Urinary bladder (tissue), 4 donors: ENCODE measurements around the gene TACR1. TPM values are rescaled to one million over a fixed set of nuclear protein-coding genes. Genes with fewer than 3 reads are reported as not detected.
"Not testable (repeated sequence)": the region's sequence is repeated elsewhere in the genome, so short reads cannot be mapped to it uniquely, and the experiment has no call there.

ENCODE experiments used
- DNase-seq: peaks from one replicate; pipeline ENCODE4 v3.0.0-alpha.2; 2015; ENCODE audit errors: extremely low spot score
- H3K27ac ChIP-seq: one replicate; pipeline ENCODE4 v1.5.1; 2013; ENCODE audit warnings: low read depth, mild to moderate bottlenecking, moderate library complexity
- H3K36me3 ChIP-seq: one replicate; pipeline ENCODE4 v1.6.1; 2013; ENCODE audit warnings: mild to moderate bottlenecking, moderate library complexity; ENCODE audit not compliant: insufficient read depth
- H3K4me1 ChIP-seq: one replicate; pipeline ENCODE4 v1.6.1; 2013; ENCODE audit warnings: mild to moderate bottlenecking, moderate library complexity; ENCODE audit not compliant: insufficient read depth
- H3K4me3 ChIP-seq: one replicate; pipeline ENCODE4 v1.5.1; 2013; ENCODE audit warnings: low read depth, low read length
- WGBS: extraction: QIAGEN DNeasy Blood & Tissue Kit; methylation state at CpG from one replicate; pipeline ENCODE4 v1.1.7; 2013; 5-methylcytosine and 5-hydroxymethylcytosine counted together
- polyA plus RNA-seq: library from polyadenylated mRNA; stranded (reverse); fragments of 200-250 nt; gene quantifications from one replicate; pipeline ENCODE4 v1.2.3, GENCODE V29; 2013
- total RNA-seq: library from RNA; depleted of rRNA; stranded (reverse); fragments of >200 nt; gene quantifications from one replicate; pipeline ENCODE4 v1.2.3, GENCODE V29; 2014
- donor health status: healthy with polysubstance abuse.
- donor health status: healthy.

Gene TACR1
- total and polyA plus RNA-seq, 2 donors = 1.9 to 3.4 TPM

DNA sequence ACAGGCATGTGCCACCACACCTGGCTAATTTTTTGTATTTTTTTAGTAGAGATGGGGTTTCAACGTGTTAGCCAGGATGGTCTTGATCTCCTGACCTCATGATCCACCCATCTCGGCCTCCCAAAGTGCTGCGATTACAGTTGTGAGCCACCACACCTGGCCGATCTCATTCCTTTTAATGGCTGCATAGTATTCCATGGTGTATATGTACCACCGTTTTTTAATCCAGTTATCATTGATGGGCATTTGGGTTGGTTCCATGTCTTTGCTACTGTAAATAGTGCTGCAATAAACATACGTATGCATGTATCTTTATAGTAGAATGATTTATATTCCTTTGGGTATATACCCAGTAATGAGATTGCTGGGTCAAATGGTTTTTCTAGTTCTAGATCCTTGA lies 51.4 kb downstream of the TACR1 start:
- DNase-seq, H3K4me3 ChIP-seq, H3K27ac ChIP-seq, H3K36me3 ChIP-seq, H3K4me1 ChIP-seq: not testable (repeated sequence)
- WGBS = 91% methylated on average over 6 of the region's 6 CpGs

GRCh38 chr2:75146606-75147332 lies 52.6 kb downstream of the TACR1 start:
- DNase-seq = no peak
- H3K4me1 ChIP-seq = no peaks in the 10 kb centered on the region
- no peaks in the 10 kb centered on the region for H3K36me3 ChIP-seq
- H3K27ac ChIP-seq = no peak overlapping the region
- WGBS = 80% methylated on average over 2 of the region's 2 CpGs
- H3K4me3 ChIP-seq = no peak overlapping the region

DNA sequence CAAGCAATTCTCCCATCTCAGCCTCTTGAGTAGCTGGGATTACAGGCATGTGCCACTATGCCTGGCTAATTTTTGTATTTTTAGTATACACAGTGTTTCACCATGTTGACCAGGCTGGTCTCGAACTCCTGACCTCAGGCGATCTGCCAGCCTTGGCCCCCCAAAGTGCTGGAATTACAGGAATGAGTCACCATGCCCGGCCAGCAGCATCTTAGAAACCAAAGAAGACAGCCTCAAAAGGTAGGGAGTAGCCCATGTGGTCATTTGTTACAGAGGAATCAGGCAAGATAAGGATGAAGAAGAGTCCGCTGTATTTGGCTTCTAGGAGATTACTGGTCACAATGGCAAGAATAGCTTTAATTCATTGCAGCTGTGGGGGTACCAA lies 53.1 kb downstream of the TACR1 start:
- DNase-seq, H3K36me3 ChIP-seq: not testable (repeated sequence)

GRCh38 chr2:75142081-75142480 lies 57.2 kb downstream of the TACR1 start:
- 70% methylated on average over 3 of the region's 3 CpGs for WGBS
- no peak for DNase-seq
- Histone ChIP-seq H3K4me1 (no peaks in the 10 kb centered on the region), H3K36me3 (no peaks in the 10 kb centered on the region), H3K4me3 (no peak overlapping the region), H3K27ac (no peak overlapping the region)

More for the DNA sequence above, 53.1 kb downstream of the TACR1 start:
- H3K4me1 ChIP-seq, H3K27ac ChIP-seq, H3K4me3 ChIP-seq: not testable (repeated sequence)
- 84% methylated on average over 4 of the region's 4 CpGs for WGBS

DNA sequence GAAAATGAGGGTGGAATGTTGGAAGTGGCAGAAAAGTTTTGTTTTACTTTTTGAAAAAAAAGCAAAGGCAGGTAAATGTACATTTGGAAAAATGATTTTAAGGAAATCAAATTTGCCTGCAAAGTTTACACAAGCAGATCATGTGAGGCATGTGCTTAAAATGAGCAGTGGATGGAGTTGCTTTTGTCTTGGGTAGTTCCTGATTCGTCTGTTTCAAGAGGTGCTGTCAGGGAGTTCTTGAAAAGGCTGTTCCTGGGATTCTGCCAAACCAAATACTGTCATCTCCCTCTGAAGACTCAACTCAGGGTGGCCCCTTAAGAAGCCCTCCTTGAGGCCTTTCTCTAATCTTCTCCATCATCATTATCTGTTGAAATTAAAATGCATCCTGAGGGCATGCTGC lies 59.0 kb downstream of the TACR1 start:
- DNase-seq = no peak
- H3K4me1 ChIP-seq = no peaks in the 10 kb centered on the region
- whole genome bisulfite sequencing = 55% methylated on average over 1 of the region's 1 CpG
- no peak overlapping the region for H3K27ac ChIP-seq
- no peaks in the 10 kb centered on the region for H3K36me3 ChIP-seq
- no peak overlapping the region for H3K4me3 ChIP-seq

DNA sequence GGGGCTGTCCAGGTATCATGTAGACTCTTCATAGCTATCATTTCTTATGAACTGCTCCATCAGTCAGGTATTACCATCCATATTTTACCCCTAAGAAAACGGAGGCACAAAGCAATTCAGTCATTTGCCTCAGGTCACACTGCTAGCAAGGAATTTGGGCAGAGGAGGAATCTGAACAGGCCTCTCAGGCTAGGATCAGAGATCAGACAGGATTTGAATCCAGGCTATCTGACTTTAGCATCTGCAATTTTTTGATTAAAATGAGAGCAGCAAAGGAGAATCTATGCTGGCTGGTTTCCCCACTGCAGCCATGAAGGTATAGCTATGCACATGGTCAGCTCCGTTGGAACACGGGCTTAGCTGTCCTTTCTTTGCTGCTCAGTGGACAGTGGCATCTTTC lies 60.1 kb downstream of the TACR1 start:
- no peak overlapping the region for H3K27ac ChIP-seq
- no peak for DNase-seq
- H3K36me3 ChIP-seq = no peaks in the 10 kb centered on the region
- H3K4me1 ChIP-seq = no peaks in the 10 kb centered on the region
- H3K4me3 ChIP-seq = no peak overlapping the region
- 64% methylated on average over 3 of the region's 3 CpGs for WGBS

- 92% methylated on average over 1 of the region's 1 CpG for WGBS
- H3K36me3 ChIP-seq = no peaks in the 10 kb centered on the region
- no peak overlapping the region for H3K27ac ChIP-seq
- H3K4me3 ChIP-seq = no peak overlapping the region
- no peak for DNase-seq
- H3K4me1 ChIP-seq = no peaks in the 10 kb centered on the region
Measured at GRCh38 chr2:75138528-75138927, 60.8 kb downstream of the TACR1 start.

- no peaks in the 10 kb centered on the region for H3K4me1 ChIP-seq
- DNase-seq = no peak
- H3K27ac ChIP-seq = no peak overlapping the region
- H3K36me3 ChIP-seq = no peaks in the 10 kb centered on the region
- no peak overlapping the region for H3K4me3 ChIP-seq
- 45% methylated on average over 8 of the region's 8 CpGs for WGBS
Measured at GRCh38 chr2:75135776-75136400, 63.4 kb downstream of the TACR1 start.

DNA sequence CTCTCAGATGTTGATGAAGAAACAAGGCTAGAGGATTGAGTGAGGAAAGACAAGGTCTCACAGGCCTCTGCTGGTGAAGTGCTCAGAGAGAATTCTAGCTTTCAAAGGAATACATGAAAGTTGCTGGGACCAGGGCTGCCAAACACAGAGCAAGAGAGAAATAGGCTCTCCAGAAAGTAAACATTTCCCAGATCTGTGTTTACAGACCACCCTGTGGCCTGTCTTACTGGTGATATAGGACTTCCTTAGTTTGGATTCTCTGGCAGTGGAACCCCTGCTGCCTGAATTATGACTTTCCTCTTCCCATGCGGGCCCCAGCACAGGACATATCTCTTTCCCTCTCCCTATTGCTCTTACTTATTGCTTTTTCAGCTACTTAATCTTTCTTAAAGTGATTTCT lies 64.5 kb downstream of the TACR1 start:
- Histone ChIP-seq H3K4me1 (no peaks in the 10 kb centered on the region), H3K36me3 (no peaks in the 10 kb centered on the region), H3K27ac (no peak overlapping the region), H3K4me3 (no peak overlapping the region)
- WGBS = 36% methylated on average over 1 of the region's 1 CpG
- DNase-seq = no peak

DNA sequence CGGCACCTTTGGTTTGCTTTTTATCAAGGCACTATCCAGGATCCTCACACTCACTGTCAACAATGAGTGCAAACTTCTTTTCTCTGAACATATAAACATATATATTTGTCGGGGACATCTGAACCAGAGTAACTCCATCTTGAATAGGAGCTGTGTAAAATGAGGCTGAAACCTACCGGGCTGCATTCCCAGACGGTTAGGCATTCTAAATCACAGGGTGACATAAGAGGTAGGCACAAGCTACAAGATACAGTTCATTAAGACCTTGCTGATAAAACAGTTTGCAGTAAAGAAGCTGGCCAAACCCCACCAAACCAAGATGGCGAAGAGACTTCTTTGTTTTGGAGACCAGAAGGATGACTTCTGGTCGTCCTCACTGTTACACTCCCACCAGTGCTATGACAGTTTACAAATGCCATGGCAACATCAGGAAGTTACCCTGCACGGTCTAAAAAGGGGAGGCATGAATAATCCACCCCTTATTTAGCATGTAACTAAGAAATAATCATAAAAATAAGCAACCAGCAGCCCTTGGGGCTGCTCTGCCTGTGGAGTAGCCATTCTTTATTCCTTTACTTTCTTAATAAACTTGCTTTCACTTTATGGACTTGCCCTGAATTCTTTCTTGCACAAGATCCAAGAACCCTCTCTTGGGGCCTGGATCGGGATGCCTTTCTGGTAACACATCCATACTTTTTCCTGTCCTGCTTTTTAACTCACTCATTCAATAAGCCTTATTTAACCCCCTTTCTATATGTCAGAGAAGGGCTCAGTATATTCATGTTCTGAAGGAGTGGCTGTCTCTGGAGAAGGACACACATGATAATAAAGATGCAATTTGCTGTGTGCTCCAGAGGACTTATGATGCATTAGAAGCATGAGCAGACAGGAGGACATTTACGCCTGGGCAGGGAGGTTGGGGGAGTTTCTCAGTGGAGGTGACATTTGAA lies 65.4 kb downstream of the TACR1 start:
- H3K36me3 ChIP-seq = no peaks in the 10 kb centered on the region
- no peak overlapping the region for H3K27ac ChIP-seq
- H3K4me3 ChIP-seq = no peak overlapping the region
- no peaks in the 10 kb centered on the region for H3K4me1 ChIP-seq
- no peak for DNase-seq
- 58% methylated on average over 9 of the region's 9 CpGs for WGBS

DNA sequence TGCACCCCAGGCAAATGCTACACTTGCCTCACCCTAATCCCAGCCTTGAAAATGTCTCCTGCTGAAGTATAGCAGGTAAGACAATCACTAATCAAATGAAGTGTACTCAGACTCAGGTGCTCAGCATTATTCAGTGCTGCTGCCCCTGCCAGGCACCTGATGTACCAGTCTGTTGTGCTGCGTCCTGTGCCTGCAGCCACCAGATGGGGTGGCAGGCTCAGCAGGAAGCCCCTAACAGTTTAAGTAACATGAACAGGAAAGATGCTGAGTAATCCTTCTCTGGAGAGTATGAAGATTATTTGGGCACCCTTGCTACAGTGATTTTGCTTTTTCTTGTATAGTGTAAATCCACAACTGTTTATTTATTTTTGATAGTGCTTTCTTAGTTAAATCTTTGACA lies 69.1 kb downstream of the TACR1 start:
- H3K27ac ChIP-seq = no peak overlapping the region
- H3K4me3 ChIP-seq = no peak overlapping the region
- H3K36me3 ChIP-seq = no peaks in the 10 kb centered on the region
- WGBS = 68% methylated on average over 1 of the region's 1 CpG
- no peak for DNase-seq
- no peaks in the 10 kb centered on the region for H3K4me1 ChIP-seq

GRCh38 chr2:75123876-75124275 lies 75.4 kb downstream of the TACR1 start:
- no peak overlapping the region for H3K27ac ChIP-seq
- no peak for DNase-seq
- H3K4me3 ChIP-seq = no peak overlapping the region
- no peaks in the 10 kb centered on the region for H3K36me3 ChIP-seq
- 87% methylated on average over 6 of the region's 6 CpGs for WGBS
- H3K4me1 ChIP-seq = no peaks in the 10 kb centered on the region

DNA sequence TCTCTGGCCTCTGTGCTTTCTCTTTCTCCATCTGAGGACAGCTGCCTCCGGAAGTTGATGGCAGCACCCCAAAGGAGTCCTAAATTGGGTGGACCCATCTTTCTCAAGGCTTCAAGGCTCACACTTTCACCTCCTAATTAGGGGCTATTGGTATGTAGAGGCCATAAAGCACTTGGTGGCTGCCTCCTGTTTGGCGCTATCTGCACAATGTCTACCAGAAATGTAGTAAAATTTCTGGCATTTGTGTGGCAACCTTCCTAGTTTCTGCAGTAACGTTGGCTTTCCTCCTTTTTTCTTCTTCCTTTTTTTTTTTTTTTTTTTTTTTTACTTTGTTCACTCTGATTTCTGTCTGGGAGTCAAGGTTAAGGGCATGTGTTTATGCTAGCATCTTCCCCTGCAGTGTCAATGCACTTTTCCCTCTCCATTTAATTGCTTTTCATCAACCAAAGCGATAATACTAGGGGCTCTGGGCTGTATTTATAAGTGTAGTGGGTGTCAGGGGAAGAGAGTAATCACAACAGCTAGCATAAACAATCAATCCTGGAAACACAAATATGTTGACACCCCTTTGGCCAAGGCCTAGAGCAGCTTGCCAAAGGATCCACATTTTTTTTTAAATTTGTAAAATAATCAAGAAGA lies 86.0 kb downstream of the TACR1 start:
- WGBS = 40% methylated on average over 4 of the region's 4 CpGs
- Histone ChIP-seq H3K4me3 (no peak overlapping the region), H3K27ac (no peak overlapping the region), H3K36me3 (no peaks in the 10 kb centered on the region), H3K4me1 (no peaks in the 10 kb centered on the region)
- DNase-seq = no peak
